HG03342 (cell line): ENCODE measurements around the gene LAMB2.

ENCODE experiments used
- ATAC-seq: cut with Tn5 transposase; IDR thresholded peaks from one replicate; pipeline ENCODE4 v1.9.1; 2021; ENCODE audit warnings: mild to moderate bottlenecking, moderate library complexity; ENCODE audit not compliant: unreplicated experiment

LAMB2 gene

DNA sequence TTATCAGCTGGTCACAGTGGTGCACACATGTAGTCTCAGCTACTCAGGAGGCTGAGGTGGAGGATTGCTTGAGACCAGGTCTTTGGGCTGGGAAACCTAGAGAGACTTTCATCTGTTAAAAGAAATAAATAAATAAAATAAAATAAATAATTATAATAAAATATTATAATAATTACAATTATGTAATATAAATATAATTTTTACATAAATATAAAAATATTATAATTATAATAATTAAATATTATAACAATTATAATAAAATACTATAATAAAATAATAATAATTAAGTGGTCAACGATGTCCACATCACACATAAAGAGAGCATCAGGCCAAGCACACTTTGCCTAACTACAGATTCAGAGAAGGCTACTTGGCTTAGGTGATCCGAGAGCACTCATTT lies 53.6 kb downstream of the LAMB2 start:
- no peak for ATAC-seq

DNA sequence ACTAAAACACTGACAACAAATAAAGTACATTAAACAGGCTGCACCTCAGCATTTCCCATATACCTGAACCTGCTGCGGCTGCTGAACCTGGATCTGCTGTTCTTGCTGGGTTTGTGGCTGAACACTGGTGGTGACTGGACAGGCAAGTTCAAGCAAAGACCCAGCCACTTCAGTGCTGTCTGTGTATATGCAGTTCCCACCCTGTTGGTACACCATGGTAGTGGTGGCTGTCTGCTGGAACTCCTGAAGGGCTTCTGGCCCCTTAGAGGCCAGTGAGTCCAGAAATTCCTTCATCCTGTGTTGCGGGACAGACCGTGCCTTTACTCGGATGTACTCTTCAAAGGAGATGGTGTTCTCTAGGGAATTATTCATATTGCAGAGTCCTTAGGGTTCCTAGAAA lies 56.2 kb downstream of the LAMB2 start:
- no peak for ATAC-seq

DNA sequence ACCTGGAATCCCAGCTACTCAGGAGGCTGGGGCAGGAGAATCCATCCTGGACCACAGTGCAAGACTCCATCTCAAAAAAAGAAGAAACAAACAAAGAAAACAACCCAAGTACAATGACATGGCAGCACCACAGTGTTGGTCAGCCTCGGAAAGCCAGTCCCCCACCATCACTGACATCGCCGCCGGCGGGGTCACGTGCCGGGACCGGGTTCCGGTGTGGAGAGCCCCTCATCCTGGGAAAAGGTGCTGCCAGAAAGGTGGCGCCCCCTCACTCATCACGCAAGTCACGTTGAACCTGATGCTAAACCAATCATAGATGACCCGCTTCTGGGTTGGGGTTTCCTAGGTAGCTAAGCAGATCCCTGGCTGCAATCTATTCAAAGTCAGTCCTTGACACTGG lies 56.7 kb downstream of the LAMB2 start:
- no peak for ATAC-seq
